Stimulated activated CD8-positive, alpha-beta memory T cell treated with anti-CD3 and anti-CD28 coated beads, Interleukin-4, amount 100 ng/mL, for 1 hour (primary cell): ENCODE measurements around the gene EGLN2.
"Not testable (repeated sequence)": the region's sequence is repeated elsewhere in the genome, so short reads cannot be mapped to it uniquely, and the experiment has no call there.

Experiments
- DNase-seq, 2 donors: peaks; one replicate each; pipeline ENCODE4 v3.0.0-alpha.2; 2020; ENCODE audit warnings: low read depth in 2 of 2, low spot score in 1 of 2

Gene EGLN2

GRCh38 chr19:40798683-40799557, at the start of gene EGLN2:
TSS of gene EGLN2 (plus strand) at chr19:40799191. CDS start at chr19:40800573, 1,382 bp downstream.
- peak; percentile 100 for DNase-seq

GRCh38 chr19:40750058-40750873, 48.7 kb upstream of the EGLN2 start, which contains the start of gene ACTMAP:
TSS of gene ACTMAP (minus strand) at chr19:40750477. CDS start at chr19:40749803, 674 bp downstream.
- DNase-seq = peak; percentile 99

- DNase-seq = peak; percentile 86 to 91
These were observed 48.0 kb upstream of the EGLN2 start, which contains the start of gene SNRPA for GRCh38 chr19:40750874-40751537. TSS of gene SNRPA (plus strand) at chr19:40751203. CDS start at chr19:40751409, 206 bp downstream.

- no peak for DNase-seq
These were observed 46.7 kb upstream of the EGLN2 start for GRCh38 chr19:40752257-40752781.

- no peak for DNase-seq
These were observed 44.3 kb upstream of the EGLN2 start for GRCh38 chr19:40754611-40755247.

- no peak for DNase-seq
These were observed 43.8 kb upstream of the EGLN2 start for GRCh38 chr19:40755248-40755624.

- DNase-seq = no peak
These were observed 43.2 kb upstream of the EGLN2 start for GRCh38 chr19:40755791-40756190.

GRCh38 chr19:40756502-40757110, 42.4 kb upstream of the EGLN2 start:
- DNase-seq = no peak

- no peak for DNase-seq
These were observed 40.5 kb upstream of the EGLN2 start for GRCh38 chr19:40758491-40758890.

- DNase-seq = no peak
These were observed 39.6 kb upstream of the EGLN2 start for GRCh38 chr19:40759352-40759751.

- no peak for DNase-seq
These were observed 36.1 kb upstream of the EGLN2 start for GRCh38 chr19:40762754-40763470.

- no peak for DNase-seq
These were observed 35.5 kb upstream of the EGLN2 start for GRCh38 chr19:40763526-40763925.

GRCh38 chr19:40763963-40764362, 35.0 kb upstream of the EGLN2 start:
- no peak for DNase-seq

GRCh38 chr19:40766385-40766784, 32.6 kb upstream of the EGLN2 start:
- not testable (repeated sequence) for DNase-seq

GRCh38 chr19:40768869-40769268, 30.1 kb upstream of the EGLN2 start:
- no peak for DNase-seq

- not testable (repeated sequence) for DNase-seq
These were observed 27.7 kb upstream of the EGLN2 start for GRCh38 chr19:40771101-40771862.

- no peak for DNase-seq
These were observed 23.9 kb upstream of the EGLN2 start, which contains the start of gene MIA for GRCh38 chr19:40774916-40775631. TSS of gene MIA (plus strand) at chr19:40775521. CDS start at chr19:40775543, 22 bp downstream.

- no peak for DNase-seq
These were observed 23.4 kb upstream of the EGLN2 start for GRCh38 chr19:40775632-40776022.
